ENCODE results near the gene POMGNT1. TPM values are rescaled to one million over a fixed set of nuclear protein-coding genes. Genes with fewer than 3 reads are reported as not detected.

The POMGNT1 gene
- total and polyA plus RNA-seq, 2 donors (not counting 3 experiments of a cell fraction or from before 2014, with no cell fraction given), result 64.4 to 67.5 TPM

DNA sequence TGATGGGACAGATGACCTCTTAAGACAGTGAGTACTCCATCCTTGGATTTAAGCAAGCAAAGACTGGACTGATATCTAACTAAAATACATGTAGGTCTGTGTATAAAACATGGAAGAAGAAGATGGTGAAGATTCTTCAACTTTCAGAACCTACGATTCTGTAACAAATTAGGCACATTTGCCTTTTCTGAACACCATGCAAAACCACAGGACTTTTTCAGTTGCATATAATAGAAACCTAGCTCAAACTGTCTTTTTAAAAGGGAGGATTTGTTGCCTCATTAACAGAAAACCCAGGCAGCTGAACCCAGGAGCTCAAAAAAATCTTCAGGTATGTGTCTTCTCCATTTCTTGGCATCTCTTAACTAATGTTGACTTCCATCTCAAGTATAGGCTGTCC is 38.0 kb downstream of the POMGNT1 start:
- POLR2A ChIA-PET, result no interaction called here

More for the DNA sequence above, 38.0 kb downstream of the POMGNT1 start:
- CTCF ChIA-PET, result interaction anchor here (1.0 to 1.6 kb wide), 2 partner anchors 9 to 29 kb away, joined by 3 to 4 read pairs; no protein-coding TSS in a partner anchor
- Histone ChIP-seq H3K36me3 (ENCODE audit: control insufficient read depth in 2 of 2, extremely low read depth in 1 of 2, insufficient read depth in 2 of 2, low read length in 2 of 2) (no peaks in the 10 kb centered on the region), H3K79me2 (ENCODE audit: control insufficient read depth, insufficient read depth, low read length) (no peaks in the 10 kb centered on the region), H3K4me1 (ENCODE audit: control insufficient read depth, extremely low read depth, insufficient read depth, low read length) (no peaks in the 10 kb centered on the region), H3K9ac (replicated peaks; ENCODE audit: extremely low read depth, insufficient read depth, low read length) (no peak overlapping the region), H3K9me1 (replicated peaks; ENCODE audit: control insufficient read depth, extremely low read depth, insufficient read depth, low read length) (no peaks in the 10 kb centered on the region), H3K9me3 (replicated peaks; ENCODE audit: control insufficient read depth, insufficient read depth, low read length) (no peaks in the 10 kb centered on the region), H3K27ac (ENCODE audit: insufficient read depth, low read depth, low read length) (no peak overlapping the region), H3K4me2 (ENCODE audit: insufficient read depth, low read length) (no peak overlapping the region), H3K27me3 (ENCODE audit: control insufficient read depth in 2 of 2, insufficient read depth in 2 of 2, low read length in 2 of 2) (peaks cover 0 to 15% of the 10 kb centered on the region in 2 experiments), H3K4me3 (replicated peaks in 1 of 3; ENCODE audit: insufficient read depth in 1 of 3, low read depth in 1 of 3, low read length in 3 of 3) (no peak overlapping the region), H2AFZ (ENCODE audit: low read depth, low read length) (no peak overlapping the region), H4K20me1 (replicated peaks; ENCODE audit: control insufficient read depth, extremely low read depth, insufficient read depth, low read length) (no peaks in the 10 kb centered on the region)
- DNase-seq (ENCODE audit: low read depth, low spot score) (no peak), FAIRE-seq (no peak)
- intact Hi-C loops (cut with micrococcal nuclease), result no loop called here
- no TSS peak for BruUV-seq (replicated peaks)
- dilution Hi-C loops (cut with MboI; ENCODE audit: extremely low pct_ligation_motif_present, low sequenced_read_pairs), result no loop called here
- TF ChIP-seq FOS (IDR thresholded peaks at IDR 0.05; ENCODE audit: borderline replicate concordance, insufficient read depth, low read length), result no peak
- TF ChIP-seq, protein P1, sequence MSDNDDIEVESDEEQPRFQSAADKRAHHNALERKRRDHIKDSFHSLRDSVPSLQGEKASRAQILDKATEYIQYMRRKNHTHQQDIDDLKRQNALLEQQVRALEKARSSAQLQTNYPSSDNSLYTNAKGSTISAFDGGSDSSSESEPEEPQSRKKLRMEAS (IDR thresholded peaks at IDR 0.05; ENCODE audit: insufficient read depth, insufficient read length), result no peak
- TF ChIP-seq MYC (IDR thresholded peaks at IDR 0.05; ENCODE audit: low read depth, low read length), result no peak
- no peak for TF ChIP-seq POLR2AphosphoS5 (IDR thresholded peaks at IDR 0.05; ENCODE audit: insufficient read depth, low read depth, low read length)
- no peak for TF ChIP-seq EZH2 (IDR thresholded peaks at IDR 0.05; ENCODE audit: borderline replicate concordance, low read depth, low read length, severe bottlenecking)
- TF ChIP-seq, protein P2, sequence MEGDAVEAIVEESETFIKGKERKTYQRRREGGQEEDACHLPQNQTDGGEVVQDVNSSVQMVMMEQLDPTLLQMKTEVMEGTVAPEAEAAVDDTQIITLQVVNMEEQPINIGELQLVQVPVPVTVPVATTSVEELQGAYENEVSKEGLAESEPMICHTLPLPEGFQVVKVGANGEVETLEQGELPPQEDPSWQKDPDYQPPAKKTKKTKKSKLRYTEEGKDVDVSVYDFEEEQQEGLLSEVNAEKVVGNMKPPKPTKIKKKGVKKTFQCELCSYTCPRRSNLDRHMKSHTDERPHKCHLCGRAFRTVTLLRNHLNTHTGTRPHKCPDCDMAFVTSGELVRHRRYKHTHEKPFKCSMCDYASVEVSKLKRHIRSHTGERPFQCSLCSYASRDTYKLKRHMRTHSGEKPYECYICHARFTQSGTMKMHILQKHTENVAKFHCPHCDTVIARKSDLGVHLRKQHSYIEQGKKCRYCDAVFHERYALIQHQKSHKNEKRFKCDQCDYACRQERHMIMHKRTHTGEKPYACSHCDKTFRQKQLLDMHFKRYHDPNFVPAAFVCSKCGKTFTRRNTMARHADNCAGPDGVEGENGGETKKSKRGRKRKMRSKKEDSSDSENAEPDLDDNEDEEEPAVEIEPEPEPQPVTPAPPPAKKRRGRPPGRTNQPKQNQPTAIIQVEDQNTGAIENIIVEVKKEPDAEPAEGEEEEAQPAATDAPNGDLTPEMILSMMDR (IDR thresholded peaks at IDR 0.05; ENCODE audit: extremely low read depth in 1 of 2, insufficient read depth in 1 of 2, low read depth in 1 of 2, low read length in 2 of 2), result no peak
- TF ChIP-seq GATA2 (IDR thresholded peaks at IDR 0.05; ENCODE audit: insufficient read depth, insufficient read length, low read depth, low read length), result no peak
- no peak for TF ChIP-seq POLR2A (IDR thresholded peaks at IDR 0.05; ENCODE audit: low read depth, low read length)
- TF ChIP-seq JUN (IDR thresholded peaks at IDR 0.05; ENCODE audit: borderline replicate concordance, insufficient read depth, insufficient read length, low read depth), result no peak
